Measurements from ENCODE around the gene CDC42EP4. TPM values are rescaled to one million over a fixed set of nuclear protein-coding genes. Genes with fewer than 3 reads are reported as not detected.
"Not testable (repeated sequence)": the region's sequence is repeated elsewhere in the genome, so short reads cannot be mapped to it uniquely, and the experiment has no call there.

The CDC42EP4 gene
- polyA plus RNA-seq, 1 donor: 39.3 TPM

DNA sequence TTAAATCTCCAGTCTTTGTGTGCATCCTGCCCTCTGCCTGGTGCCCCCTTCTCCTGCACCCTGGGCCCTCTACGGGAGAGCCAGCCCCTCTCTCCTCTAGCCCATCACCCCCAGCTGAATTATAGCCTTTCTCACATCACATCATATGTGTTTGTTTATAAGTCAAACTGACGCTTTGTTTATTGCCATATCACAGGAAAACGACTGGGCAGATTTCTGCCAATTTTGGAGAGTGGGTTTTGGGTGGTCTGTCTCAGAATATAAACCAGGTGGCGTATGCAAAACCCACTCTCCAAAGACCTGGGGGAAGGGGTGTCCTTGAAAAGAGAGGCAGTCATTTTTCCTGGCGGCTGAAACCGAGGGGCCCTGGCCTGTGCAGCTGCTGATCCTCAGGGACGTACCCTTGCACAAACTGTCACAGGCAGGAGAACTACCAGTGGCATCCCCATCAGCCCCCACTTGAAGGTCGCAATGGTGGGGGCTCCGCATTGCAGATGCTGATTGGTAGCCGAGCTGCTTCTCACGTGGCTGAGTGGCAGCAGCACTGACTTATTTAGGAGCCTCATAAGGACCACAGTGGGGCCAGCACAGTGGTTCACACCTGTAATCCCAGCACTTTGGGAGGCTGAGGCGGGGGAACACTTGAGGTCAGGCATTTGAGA, 34.8 kb upstream of the CDC42EP4 start:
- DNase-seq: no peak

DNA sequence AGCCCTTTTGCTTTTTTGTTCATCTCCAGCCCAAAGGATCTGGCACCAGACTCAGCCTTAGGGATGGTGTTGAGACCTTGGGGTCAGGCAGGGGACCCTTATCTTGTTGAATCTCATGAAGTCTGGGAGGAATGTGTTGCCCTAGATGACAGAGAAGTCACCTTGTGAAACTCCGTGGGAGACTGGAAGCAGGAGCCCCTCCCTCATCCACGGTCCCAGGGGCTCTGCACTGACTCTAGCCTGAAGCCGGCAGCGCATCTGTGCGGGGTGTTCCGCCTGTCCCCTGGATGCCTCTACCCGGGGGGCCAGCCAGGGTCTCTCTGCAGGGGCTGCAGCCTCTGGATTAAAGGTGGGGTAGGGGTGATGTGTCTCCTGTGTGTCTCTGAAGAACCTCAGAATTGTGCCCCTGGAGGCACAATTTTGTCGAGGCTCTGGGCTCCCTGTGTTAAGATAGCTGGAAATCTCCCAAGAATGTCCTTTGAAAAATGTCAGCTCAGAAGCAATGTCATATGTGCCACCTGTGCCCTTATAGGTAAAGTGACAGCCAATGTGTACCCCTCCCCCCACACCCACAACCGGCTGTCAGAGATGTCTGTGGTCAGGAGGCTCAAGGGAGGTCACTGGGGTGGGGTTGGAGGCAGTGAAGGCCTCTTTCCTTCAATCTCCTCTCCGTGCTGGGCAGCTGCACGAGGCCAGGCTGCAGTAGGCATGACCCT, 32.1 kb upstream of the CDC42EP4 start:
- no peak for DNase-seq

DNA sequence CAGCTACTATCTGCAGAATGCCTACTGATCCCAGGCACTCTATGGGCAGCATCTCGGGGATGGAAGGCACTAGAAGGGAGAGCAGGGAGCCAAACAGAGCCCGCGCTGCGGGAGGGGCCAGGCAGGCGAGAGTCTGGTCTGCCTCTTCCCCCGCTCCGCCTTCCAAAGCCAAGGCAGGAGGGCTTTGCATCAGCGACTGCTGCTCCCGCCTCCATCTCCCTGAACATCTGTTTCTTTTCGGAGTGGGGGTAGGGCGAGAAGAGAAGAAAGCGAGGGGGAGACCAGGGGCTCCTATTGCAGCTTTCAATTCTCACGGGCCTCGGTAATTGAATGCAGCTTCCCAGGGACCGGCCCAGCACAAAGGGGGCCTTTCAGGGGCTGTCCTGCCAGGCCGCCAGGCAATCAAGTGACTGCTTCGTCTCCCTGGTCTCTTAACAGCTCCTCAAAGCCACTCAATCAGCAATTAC, 31.4 kb upstream of the CDC42EP4 start:
- DNase-seq: peak; percentile 95

DNA sequence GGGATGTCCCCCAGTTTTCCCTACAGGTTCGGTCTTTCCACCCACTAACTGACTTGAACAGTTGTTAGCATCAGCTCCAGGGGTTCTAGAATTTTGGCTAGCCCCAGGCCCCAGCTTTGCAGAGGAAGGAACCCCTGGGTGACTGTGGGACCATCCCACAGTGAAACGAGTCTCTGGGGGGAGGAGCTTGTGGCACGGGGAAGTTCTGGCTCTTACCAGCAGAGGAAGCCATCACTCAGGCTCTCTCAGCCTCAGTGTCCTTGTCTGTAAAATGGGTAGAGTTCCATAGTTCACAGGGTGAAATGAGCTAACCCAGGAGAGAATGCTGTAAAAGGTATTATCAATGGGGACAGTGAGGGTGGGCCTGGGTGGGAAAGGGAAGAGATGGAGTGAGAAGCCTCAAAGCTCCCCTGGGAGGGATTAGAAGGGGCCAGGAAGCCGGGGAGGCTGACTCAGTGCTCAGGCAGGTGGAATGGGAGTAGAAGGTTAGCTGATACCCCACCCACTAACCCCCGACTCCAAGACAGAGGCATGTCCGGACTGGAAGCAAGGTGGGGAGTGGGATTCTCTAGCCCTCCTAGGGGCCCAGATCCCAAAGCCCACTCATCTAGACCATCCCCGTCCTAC, 30.9 kb upstream of the CDC42EP4 start:
- DNase-seq: no peak

DNA sequence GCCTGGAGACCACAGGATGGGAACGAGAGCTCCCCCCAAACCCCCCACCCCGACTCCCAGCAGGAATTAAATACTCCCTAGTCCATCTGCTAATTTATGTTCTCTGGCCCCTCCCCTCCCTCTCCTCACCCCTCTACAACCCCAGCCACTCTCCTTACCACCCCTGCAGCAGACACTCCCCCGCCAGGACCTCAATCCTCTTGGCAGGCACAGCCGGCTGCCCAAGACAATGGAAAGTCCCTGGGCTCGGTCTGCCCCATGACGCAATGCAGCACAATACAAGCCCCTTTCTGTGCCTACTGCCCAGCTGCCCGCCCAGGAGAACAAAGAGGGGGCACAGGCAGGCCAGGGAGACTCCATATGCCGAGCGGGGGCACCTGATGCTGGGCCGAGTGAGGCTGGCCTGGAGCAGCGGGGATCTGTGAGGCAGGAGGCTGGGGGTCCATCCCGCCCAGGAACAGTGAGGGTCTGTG, 30.3 kb upstream of the CDC42EP4 start:
- peak; percentile 89 for DNase-seq

DNA sequence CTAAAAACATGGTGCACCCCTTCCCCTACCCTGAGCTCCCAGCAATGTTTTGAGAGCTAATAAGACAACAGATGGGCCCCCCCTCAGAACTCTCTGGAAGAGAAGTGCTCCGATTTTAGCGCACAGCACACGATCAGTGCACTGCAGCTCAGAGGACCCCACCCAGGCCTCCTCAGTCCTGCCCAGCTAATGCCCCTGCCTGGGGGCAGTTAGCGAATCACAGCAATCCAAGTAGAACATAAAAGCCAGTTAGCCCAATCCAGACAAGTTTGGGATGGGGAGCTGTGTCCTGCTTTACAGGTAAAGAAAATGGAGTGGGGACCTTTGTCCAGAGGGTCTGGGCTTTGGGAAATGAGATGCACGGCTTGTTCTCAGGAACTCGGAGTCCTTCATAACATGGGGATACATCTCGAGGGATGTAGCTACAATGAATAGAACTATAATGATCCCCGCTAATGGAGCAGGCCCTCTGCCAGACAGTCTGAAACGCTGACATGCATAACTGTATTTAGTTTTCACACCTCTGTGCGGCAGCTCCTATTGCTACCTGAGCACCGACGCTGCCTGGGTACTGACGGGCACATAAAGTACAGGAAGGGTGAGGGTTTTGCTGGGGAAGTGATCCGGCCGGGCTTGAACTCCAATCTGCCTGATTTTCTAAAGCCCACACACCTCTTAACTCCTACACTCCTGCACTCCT, 29.7 kb upstream of the CDC42EP4 start:
- no peak for DNase-seq

DNA sequence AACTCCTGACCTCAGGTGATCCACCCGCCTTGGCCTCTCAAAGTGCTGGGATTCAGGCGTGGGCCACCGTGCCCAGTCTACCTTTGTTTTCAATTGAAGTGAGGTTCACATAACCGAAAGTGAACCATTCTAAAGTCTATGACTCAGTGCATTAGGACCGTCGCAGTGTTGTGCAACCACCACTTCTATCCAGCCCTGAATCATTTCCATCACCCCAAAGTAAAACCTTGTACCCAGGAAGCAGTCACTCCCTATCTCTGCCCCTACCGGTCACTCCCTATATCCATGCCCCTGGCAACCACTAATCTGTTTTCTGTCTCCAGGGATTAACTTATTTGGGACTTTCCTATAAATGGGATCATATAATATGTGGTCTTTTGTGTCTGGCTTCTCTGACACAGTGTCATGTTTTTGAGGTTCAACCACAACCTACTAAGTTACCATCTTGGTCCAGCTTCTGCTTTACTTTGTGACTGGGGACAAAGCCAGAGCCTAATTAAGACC, 28.3 kb upstream of the CDC42EP4 start:
- DNase-seq: no peak

DNA sequence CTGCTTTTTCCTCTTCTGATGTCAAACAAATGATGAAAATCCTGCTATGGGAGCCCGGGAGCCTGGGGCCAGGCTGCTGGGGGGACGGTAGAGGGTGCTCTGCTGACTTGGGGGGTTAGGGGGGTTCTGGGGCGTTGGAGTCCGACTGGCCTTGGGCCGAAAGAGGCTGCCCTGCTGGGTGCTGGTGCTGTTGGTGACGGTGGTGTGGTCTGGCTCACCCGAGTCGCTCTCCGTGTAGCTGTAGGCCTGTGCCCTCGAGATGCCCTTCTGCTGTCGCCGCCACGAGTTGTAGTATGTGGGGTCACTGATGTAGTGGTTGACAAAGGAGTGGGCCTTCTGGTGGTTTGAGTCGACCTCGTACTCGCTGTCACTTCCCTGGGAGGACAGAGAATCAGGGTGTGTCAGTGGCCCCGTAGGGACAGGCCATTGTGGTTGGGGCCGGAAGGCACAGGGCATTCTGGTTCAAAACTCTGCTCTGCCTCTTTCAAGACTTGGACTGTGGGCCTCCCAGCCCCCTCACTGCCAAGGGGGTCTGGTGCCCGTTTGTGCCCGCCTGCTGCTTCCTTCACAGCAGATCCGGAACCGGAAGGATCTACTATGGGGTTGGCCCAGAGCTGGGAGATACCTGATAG, 26.9 kb upstream of the CDC42EP4 start:
- no peak for DNase-seq

DNA sequence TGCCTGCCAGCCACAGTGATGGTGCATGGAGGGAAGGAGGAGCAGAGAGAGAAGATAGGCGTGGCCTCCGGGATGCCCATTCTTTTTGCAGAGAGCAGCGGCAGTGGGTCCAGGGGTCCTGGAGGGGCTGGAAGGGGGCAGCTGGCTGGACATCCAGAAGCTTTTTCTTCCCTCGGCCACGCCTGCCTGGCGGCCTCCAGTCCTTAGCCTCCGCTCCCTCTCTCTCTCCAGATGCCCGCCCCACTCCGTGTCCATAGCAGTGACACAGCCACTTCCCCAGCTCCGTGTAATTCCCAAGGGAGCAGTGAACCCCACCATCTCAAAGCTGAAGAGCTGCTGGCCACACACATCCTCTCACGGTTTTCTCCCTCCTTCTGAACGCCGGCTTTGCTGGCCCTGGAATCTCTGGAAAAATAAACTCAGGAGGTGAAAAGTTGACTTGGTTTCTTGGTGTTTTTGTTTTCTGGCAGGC, 26.3 kb upstream of the CDC42EP4 start:
- no peak for DNase-seq

DNA sequence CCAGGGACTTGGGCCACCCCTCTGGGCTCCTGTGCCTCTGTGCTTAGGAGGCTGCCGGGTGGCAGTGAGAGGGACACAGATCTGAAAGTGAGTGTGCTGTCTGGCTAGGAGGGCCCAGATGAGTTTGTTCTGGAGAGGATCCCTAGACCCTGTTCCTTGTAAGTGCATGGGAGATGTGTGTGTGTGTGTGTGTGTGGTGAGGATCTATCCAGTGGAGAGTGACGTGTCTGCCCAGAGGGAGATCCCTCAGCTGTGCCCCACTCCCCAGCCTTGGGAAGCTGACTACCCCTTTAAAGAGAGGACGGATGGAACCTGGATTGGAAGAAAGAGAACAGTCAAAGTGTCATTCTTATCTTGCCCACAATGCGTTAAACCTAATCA, 25.5 kb upstream of the CDC42EP4 start:
- DNase-seq: no peak

DNA sequence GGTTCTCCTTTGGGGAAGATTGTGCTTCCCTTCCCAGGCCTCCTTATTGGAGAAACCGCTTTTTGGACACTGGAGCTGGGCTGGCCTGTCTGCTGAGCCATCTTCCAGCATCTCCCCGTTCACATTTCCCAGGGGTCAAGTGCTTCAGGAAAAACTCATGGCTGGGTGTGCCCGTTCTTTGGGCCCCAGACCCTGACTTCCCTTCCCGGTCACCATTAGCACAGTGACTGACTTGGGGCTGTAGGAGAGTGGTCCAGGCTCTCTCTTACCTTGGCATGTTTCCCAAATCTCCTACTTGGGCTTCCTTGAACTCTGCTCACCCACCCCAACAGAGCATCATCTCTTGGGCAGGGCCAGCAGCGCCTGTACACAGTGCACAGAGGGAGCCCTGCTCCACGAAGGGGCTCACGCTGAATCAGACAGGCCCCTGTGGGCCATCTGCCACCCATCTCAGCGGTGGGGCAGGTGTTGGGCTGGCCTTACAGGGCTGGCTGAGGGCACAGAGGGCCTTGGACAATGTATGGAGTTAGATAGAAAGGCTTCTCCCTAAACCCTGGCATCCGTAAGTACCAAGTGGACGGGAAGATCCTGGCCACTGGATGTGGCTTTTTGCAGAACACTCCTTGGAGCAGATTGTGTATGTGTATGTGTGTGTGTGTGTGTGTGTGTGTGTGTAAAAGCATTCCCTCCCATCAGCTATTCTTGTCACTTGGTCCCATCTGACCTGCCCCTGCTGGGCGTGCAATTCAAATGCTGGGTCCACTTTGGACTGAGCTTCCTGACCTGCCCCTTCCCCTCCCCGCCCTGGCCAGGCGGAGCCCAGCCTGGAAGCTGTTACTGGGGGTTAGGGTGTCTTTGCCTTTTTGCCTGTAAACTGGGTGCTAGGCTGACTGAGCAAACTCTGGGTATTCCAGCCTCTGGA, 24.9 kb upstream of the CDC42EP4 start:
- no peak for DNase-seq

DNA sequence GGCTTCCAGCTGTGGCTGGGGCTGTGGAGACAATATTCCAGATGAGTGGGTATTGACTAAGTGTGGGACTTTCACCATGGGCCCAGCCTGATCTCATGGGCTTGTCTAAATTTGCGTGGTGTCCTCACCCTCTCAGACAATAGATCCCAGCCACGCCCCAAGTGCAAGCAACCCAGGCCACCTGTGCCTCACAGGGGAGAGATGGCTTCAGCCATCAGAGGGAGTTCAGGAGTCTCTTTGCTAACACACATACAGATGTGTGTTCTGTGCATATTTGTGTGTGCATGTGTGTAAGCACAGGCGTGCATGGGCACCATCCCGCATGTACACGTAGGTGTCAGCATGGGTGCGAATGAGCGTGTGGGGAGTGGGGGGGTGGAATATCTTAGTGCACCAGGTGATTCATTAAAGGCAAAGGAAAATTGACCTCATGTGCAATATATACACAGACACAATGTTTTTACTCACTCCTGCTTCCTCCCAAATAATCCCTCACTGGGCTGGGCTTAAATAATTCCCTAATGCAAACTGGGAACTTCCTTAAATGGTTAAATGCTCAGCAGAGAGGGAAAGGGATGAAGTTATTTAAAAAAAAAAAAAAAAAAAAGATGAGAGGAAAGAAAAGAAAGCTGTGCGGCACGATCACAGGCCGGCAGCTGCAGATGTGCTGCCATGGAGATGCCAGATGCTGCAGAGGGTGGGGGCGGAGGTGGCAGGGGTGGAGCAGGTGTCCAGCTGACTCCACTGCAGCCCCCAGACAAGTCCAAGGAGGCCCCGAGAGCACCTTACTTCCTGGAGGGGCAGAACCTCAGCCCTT, 24.0 kb upstream of the CDC42EP4 start:
- DNase-seq: no peak

DNA sequence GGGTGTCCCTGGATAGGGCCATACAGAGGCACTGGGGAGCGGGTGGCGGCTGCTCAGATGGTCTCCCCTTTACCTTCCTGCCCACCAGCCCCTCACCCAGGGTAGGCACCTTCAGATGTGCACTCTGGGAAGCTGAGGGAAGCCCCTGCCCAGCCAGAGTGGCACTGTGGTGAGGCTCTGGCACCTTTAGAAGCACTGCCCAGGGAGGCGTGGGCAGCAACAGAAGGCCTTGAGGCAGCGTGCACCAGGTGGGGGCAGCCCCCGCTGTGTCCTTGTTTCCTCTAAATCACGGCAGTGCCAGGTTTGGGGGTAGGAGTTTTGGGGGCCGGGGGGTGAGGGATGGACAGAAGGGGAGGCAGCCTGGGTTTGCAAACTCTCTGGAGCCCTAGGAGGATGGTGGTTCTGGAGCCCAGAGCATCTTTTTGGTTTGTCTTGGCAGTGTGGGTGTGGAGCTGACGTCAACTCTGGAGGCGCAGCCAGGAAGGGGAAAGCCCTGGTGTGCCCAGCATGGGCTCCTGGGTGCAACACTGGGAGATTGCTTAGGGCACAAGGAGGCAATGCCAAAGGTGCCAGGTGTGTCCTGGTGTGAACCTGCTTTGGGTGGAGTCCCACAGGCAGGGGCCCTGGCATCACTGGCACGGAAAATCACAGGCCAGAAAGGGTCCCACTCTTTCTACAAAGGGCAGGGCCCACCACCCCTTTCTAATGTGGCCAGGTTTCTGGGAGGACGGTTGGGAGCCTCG, 23.1 kb upstream of the CDC42EP4 start:
- no peak for DNase-seq

DNA sequence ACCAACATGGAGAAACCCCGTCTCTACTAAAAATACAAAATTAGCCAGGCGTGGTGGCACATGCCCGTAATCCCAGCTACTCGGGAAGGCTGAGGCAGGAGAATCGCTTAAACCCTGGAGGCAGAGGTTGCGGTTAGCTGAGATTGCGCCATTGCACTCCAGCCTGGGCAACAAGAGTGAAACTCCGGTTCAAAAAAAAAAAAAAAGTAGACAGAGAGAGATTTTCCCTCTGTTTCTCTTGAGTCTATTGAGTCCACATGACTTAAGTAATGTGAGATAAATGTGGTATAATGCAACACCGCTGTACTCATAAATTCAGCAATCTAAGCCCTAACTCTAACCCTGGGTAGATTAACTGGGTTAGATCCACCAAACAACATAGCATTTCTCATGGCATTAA, 21.6 kb upstream of the CDC42EP4 start:
- not testable (repeated sequence) for DNase-seq

DNA sequence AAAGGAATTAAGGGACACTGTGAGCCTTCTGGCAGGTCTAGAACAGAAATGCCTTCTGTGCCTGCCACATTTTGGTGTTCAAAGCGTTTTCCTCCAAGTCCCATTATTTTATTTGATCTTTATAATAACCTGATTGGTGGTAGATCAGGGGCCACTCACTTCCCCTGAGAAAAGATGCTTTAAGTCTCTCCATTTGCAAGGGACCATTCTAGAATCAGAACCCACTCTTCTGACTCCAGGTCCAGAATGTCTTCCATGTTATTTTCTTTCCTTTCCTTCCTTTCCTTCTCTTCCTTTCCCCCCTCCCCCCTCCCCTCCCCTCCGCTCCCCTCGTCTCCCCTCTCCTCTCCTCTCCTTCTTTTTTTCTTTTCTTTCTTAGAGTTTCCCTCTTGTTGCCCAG, 19.3 kb upstream of the CDC42EP4 start:
- DNase-seq: no peak

DNA sequence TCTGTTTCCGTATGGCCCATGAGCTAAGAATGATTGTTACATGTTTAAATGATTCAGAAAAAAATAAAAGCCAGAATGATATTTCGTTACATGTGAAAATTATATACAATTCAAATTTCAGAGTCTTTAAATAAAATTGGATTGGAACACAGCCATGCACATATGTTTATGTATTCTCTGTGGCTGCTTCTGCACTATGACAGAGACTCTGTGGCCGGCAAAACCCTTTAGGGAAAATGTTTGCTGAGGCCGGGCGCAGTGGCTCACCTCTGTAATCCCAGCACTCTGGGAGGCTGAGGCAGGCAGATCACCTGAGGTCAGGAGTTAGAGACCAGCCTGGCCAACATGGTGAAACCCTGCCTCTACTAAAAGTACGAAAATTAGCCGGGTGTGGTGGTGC, 15.9 kb upstream of the CDC42EP4 start:
- DNase-seq: no peak

DNA sequence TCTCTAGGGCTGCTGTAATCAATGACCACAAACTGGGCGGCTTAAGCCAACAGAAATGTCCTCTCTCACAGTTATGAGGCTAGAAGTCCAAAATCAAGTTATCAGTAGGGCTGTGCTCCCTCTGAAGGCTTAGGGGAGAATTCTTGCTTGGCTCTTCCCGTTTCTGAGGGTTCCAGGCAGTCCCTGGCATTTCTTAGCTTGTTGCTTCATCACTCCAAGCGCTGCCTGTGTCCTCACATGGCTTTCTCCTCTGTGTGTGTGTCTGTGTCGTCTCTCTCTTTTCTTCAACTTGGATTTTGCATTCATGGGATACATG, 13.7 kb upstream of the CDC42EP4 start:
- DNase-seq: no peak

DNA sequence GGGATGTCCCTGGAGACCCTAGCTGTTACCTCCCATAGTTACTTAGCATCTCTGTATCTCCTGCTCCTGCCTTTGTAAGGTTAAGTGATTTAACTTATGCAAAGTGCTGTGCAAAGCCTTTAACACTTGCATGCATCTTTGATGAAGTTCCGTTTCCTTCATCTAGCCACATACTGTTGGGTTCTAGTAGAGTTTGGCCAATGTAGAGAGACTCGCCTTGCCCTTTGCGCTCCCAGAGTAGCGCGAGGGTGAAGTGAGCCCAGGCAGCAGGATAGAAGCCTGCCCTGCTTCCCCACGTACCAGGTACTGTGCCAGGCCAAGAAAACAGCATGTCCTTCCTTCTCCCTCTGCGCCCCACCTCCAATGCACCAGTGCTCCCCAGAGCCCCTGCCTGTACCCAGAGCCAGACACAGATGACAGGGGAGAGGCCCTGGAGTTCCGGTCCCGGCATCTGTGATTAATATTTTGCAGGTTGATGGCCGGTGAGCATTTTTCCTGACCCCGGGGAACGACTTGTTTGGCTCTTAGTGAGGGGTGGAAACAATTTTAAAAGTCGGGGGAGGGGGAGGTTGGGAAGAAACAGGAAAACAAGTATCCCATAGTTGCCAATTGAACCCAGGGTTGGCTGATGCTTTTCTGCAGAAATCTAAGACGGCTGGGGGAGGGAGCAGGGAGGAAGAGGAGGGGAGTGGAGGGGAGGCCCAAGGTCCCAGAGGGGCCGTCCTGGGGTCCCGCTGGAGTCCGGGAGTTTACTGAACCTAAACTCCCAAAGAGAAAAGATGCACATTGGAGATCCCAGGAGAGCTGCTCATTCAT, 13.1 kb upstream of the CDC42EP4 start:
- no peak for DNase-seq

DNA sequence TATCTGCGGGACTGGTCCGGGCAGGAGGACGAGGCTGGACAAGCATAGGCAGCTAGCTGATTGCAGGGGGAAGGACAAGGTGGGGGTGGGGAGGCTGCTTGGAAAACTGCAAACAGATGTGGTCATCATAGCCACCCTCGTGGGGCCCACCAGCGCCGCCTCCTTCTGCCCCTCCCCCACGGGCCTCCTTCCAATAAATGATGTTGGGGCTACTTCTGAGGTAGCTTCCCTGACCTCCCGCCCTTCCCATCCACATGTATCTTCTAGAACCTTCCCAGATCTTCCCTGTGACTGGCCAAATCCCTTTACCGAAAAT, 12.3 kb upstream of the CDC42EP4 start:
- DNase-seq: no peak
